Lower leg skin (tissue), 4 donors: Measurements from ENCODE around the gene CEP295NL. TPM values are rescaled to one million over a fixed set of nuclear protein-coding genes. Genes with fewer than 3 reads are reported as not detected.
A peak's percentile ranks its signal among the peaks of the same experiment; 100 is the strongest.

ENCODE experiments used
- DNase-seq, 2 donors: peaks; one replicate each; pipeline ENCODE4 v3.0.0-alpha.2; 2019; ENCODE audit warnings: low spot score in 2 of 2
- H3K4me3 ChIP-seq: fragments of 200-600 bp; sonication (generic); 2 replicates; pipeline ENCODE4 v1.5.1; 2017; ENCODE audit warnings: mild to moderate bottlenecking, low read depth; ENCODE audit not compliant: poor library complexity, severe bottlenecking
- CTCF ChIP-seq, 3 donors: fragments of 450-650 bp; IDR thresholded peaks; one replicate each; pipeline ENCODE4 v1.5.1; 2016; ENCODE audit warnings: antibody characterized with exemption in 3 of 3, mild to moderate bottlenecking in 3 of 3, moderate library complexity in 2 of 3
- POLR2A ChIP-seq, 2 donors: fragments of 450-650 bp; IDR thresholded peaks; one replicate each; pipeline ENCODE4 v1.6.1; 2016 to 2017; ENCODE audit warnings: antibody characterized with exemption in 2 of 2, mild to moderate bottlenecking in 1 of 2, moderate library complexity in 1 of 2
- WGBS, 2 donors: methylation state at CpG; one replicate each; pipeline ENCODE4 v1.1.5; 2018; 5-methylcytosine and 5-hydroxymethylcytosine counted together
- intact Hi-C: fragments of 100-400 bp; cut with DNase I; formaldehyde crosslinking; loops from one replicate; pipeline ENCODE4 v1.15.0; 2023; ENCODE audit warnings: low total_unique reads
- total RNA-seq, 4 donors: library from RNA; depleted of rRNA; stranded (reverse); fragments of >200 nt; gene quantifications; one replicate each; pipeline ENCODE4 v1.1.0, GENCODE V29; 2016

CEP295NL gene
- total RNA-seq, 4 donors from 2014 or later: 2.0 to 2.9 (median 2.6) TPM

- TF ChIP-seq CTCF (IDR thresholded peaks at IDR 0.05) (no peak), POLR2A (IDR thresholded peaks at IDR 0.05) (no peak)
- H3K4me3 ChIP-seq: no peak overlapping the region
- peak; percentile 92 to 99 for DNase-seq
- intact Hi-C loops: no loop called here
- WGBS, 2 donors: 4% methylated on average over 14 to 15 of the region's 16 CpGs
Observed at GRCh38 chr17:78933959-78934568, 31.1 kb upstream of the CEP295NL start.

GRCh38 chr17:78933025-78933958 is 30.3 kb upstream of the CEP295NL start:
- WGBS, 2 donors: 51 to 56% methylated on average over 18 of the region's 18 CpGs
- intact Hi-C loops: no loop called here
- DNase-seq: peak in 1 of 2 donors; percentile 92
- TF ChIP-seq POLR2A (IDR thresholded peaks at IDR 0.05): no peak
- TF ChIP-seq CTCF (IDR thresholded peaks at IDR 0.05): no peak
- H3K4me3 ChIP-seq: no peak overlapping the region

- TF ChIP-seq CTCF (IDR thresholded peaks at IDR 0.05) (no peak), POLR2A (IDR thresholded peaks at IDR 0.05) (no peak)
- intact Hi-C loops: no loop called here
- 55 to 72% methylated on average over 26 to 28 of the region's 31 CpGs for WGBS, 2 donors
- DNase-seq: no peak
- no peak overlapping the region for H3K4me3 ChIP-seq
Observed at GRCh38 chr17:78929908-78930775, 27.1 kb upstream of the CEP295NL start.

GRCh38 chr17:78925662-78926555 is 22.9 kb upstream of the CEP295NL start:
- intact Hi-C loops: no loop called here
- WGBS, 2 donors: 38 to 43% methylated on average over 18 to 25 of the region's 33 CpGs
- peak; percentile 89 to 97 for DNase-seq

More at GRCh38 chr17:78925662-78926555, 22.9 kb upstream of the CEP295NL start:
- H3K4me3 ChIP-seq: peak overlapping the region; percentile 24
- no peak for TF ChIP-seq CTCF (IDR thresholded peaks at IDR 0.05)
- no peak for TF ChIP-seq POLR2A (IDR thresholded peaks at IDR 0.05)
